VCaP (cell line): ENCODE results near the gene GRAP2.

Experiments used
- H3K27ac ChIP-seq: fragments of 450-650 bp; 2 replicates; pipeline ENCODE4 v1.5.1; 2017
- CTCF ChIP-seq: fragments of 450-650 bp; conservative IDR thresholded peaks from 2 replicates; pipeline ENCODE4 v1.5.1; 2017; ENCODE audit warnings: mild to moderate bottlenecking, moderate library complexity

Gene GRAP2

GRCh38 chr22:39958009-39958711 lies 57.3 kb downstream of the GRAP2 start:
- TF ChIP-seq CTCF, result no peak
- no peak overlapping the region for H3K27ac ChIP-seq

- no peak overlapping the region for H3K27ac ChIP-seq
- no peak for TF ChIP-seq CTCF
Measured at GRCh38 chr22:39958949-39959639, 58.2 kb downstream of the GRAP2 start.

- no peak within 1 kb of the TSS for H3K27ac ChIP-seq
- no peak for TF ChIP-seq CTCF
Measured at GRCh38 chr22:39959640-39960447, 59.0 kb downstream of the GRAP2 start, which contains the start of gene TMA7B. TSS of gene TMA7B (plus strand) at chr22:39960397. CDS start at chr22:39964375, 3,978 bp downstream.

- H3K27ac ChIP-seq, result no peak overlapping the region
- TF ChIP-seq CTCF, result no peak
Measured at GRCh38 chr22:39960791-39961746, 60.2 kb downstream of the GRAP2 start.

- no peak for TF ChIP-seq CTCF
- H3K27ac ChIP-seq, result no peak overlapping the region
Measured at GRCh38 chr22:39962071-39962470, 61.2 kb downstream of the GRAP2 start.

GRCh38 chr22:39965748-39966147 lies 64.9 kb downstream of the GRAP2 start:
- H3K27ac ChIP-seq, result no peak overlapping the region
- TF ChIP-seq CTCF, result no peak
